K562 (cell line): ENCODE data around the gene FERMT1. TPM values are rescaled to one million over a fixed set of nuclear protein-coding genes. Genes with fewer than 3 reads are reported as not detected.

Source experiments
- ATAC-seq: fragments of 200-7000 bp; cut with Tn5 transposase; 3 replicates; pipeline ENCODE4 v1.9.1; 2020; ENCODE audit warnings: moderate library complexity
- BruUV-seq: library from RNA; stranded (reverse); fragments of 400-500 nt; replicated peaks from 2 replicates; lab custom pipeline; 2021; lab: Mats Ljungman, UMichigan
- CTCF ChIA-PET: fragments of 300-600 bp; formaldehyde crosslinking; extraction: SDS; loops from one replicate; lab custom pipeline; 2021; ENCODE audit warnings: low intra/inter-chr PET ratio; lab: Yijun Ruan, JAX
- POLR2A ChIA-PET: fragments of 300-600, 350-650 bp; sonication (Branson Sonifier 250); formaldehyde crosslinking; extraction: SDS; loops from one replicate; lab custom pipeline; 2021; ENCODE audit warnings: antibody characterized with exemption, inconsistent platforms; lab: Yijun Ruan, JAX
- DNase-seq, 4 experiments: peaks; one replicate each; pipeline versions ENCODE4 v3.0.0 to v3.0.0-alpha.2; 2011 to 2018; ENCODE audit warnings: low spot score in 3 of 4, mixed read lengths in 3 of 4; ENCODE audit errors: extremely low read depth in 1 of 4
- FAIRE-seq: peaks from 2 replicates; lab custom pipeline; 2011; peaks lifted over from hg19 to GRCh38; lab: Jason Lieb, UNC
- H2AFZ ChIP-seq: 2 replicates; pipeline ENCODE4 v1.6.0; 2011; ENCODE audit warnings: low read depth, low read length, control low read depth, inconsistent platforms
- H3K27ac ChIP-seq: fragments of 200-600 bp; 3 replicates; pipeline ENCODE4 v1.8.0; 2011; ENCODE audit warnings: low read depth, mild to moderate bottlenecking, control low read depth, inconsistent platforms, low read length, moderate library complexity, mixed read lengths; ENCODE audit errors: extremely low read depth
- H3K27me3 ChIP-seq, 2 experiments: fragments of 300-600 bp in 1 of 2; 2 replicates in 1 of 2; 3 replicates in 1 of 2; pipeline versions ENCODE4 v1.6.0 to v1.8.0; 2011; ENCODE audit warnings: inconsistent platforms in 2 of 2, low read length in 2 of 2, mild to moderate bottlenecking in 1 of 2, mixed read lengths in 1 of 2, moderate library complexity in 1 of 2; ENCODE audit not compliant: control insufficient read depth in 2 of 2, insufficient read depth in 2 of 2
- H3K36me3 ChIP-seq: fragments of 300-600 bp; 3 replicates; pipeline ENCODE4 v1.8.0; 2011; ENCODE audit warnings: mild to moderate bottlenecking, low read length, inconsistent platforms; ENCODE audit not compliant: control insufficient read depth, insufficient read depth
- H3K4me1 ChIP-seq, 2 experiments: fragments of 200-600 bp in 1 of 2; replicated peaks in 1 of 2; 2 replicates in 1 of 2; 3 replicates in 1 of 2; pipeline versions ENCODE4 v1.5.1 to v1.8.0; 2011; ENCODE audit warnings: inconsistent platforms in 2 of 2, low read length in 2 of 2, mild to moderate bottlenecking in 1 of 2, mixed read lengths in 1 of 2, moderate library complexity in 1 of 2; ENCODE audit not compliant: control insufficient read depth in 2 of 2, insufficient read depth in 2 of 2
- H3K4me2 ChIP-seq: 2 replicates; pipeline ENCODE4 v1.6.1; 2011; ENCODE audit warnings: low read length, control low read depth, inconsistent platforms, mixed read lengths; ENCODE audit not compliant: insufficient read depth
- H3K4me3 ChIP-seq: fragments of 200-600 bp; sonication (generic), shearing (Covaris generic); 2 replicates; pipeline ENCODE4 v1.5.1; 2016; ENCODE audit warnings: control low read depth, inconsistent platforms
- H3K79me2 ChIP-seq: fragments of 200-600 bp; 3 replicates; pipeline ENCODE4 v1.8.0; 2011; ENCODE audit warnings: low read length, inconsistent platforms; ENCODE audit not compliant: control insufficient read depth, insufficient read depth
- H3K9ac ChIP-seq, 2 experiments: 2 replicates each; pipeline versions ENCODE4 v1.6.0 to v1.6.1; 2011; ENCODE audit warnings: low read depth in 2 of 2, low read length in 2 of 2, control low read depth in 1 of 2, inconsistent platforms in 1 of 2, mild to moderate bottlenecking in 1 of 2, mixed read lengths in 1 of 2; ENCODE audit not compliant: insufficient read depth in 1 of 2
- H3K9me1 ChIP-seq: one replicate; pipeline ENCODE4 v1.6.0; 2011; ENCODE audit warnings: inconsistent platforms, mild to moderate bottlenecking, low read length, moderate library complexity; ENCODE audit not compliant: control insufficient read depth, insufficient read depth
- H3K9me3 ChIP-seq: replicated peaks from 2 replicates; pipeline ENCODE4 v1.5.1; 2011; ENCODE audit warnings: low read depth, low read length, inconsistent platforms; ENCODE audit not compliant: control insufficient read depth, insufficient read depth
- H4K20me1 ChIP-seq: replicated peaks from 2 replicates; pipeline ENCODE4 v1.6.1; 2011; ENCODE audit warnings: low read length, inconsistent platforms, mixed read lengths; ENCODE audit not compliant: control insufficient read depth, insufficient read depth
- BCOR ChIP-seq: fragments of 450-650 bp; IDR thresholded peaks from 2 replicates; pipeline ENCODE4 v1.6.1; 2016
- HDAC2 ChIP-seq: fragments of 450-650 bp; IDR thresholded peaks from 2 replicates; pipeline ENCODE4 v1.6.1; 2016; ENCODE audit warnings: mild to moderate bottlenecking
- POU5F1 ChIP-seq: fragments of 150-350 bp; IDR thresholded peaks from 2 replicates; pipeline ENCODE4 v1.6.1; 2014; ENCODE audit warnings: borderline replicate concordance, low read length, low read depth, mild to moderate bottlenecking; ENCODE audit not compliant: partially characterized antibody
- THRAP3 ChIP-seq: fragments of 450-650 bp; IDR thresholded peaks from 2 replicates; pipeline ENCODE4 v1.6.1; 2016; ENCODE audit warnings: mild to moderate bottlenecking, inconsistent platforms, borderline replicate concordance
- ZNF324 ChIP-seq: fragments of 250-450 bp; sonication (Bioruptor Pico); IDR thresholded peaks from 2 replicates; pipeline ENCODE4 v1.4.0; 2020; ENCODE audit warnings: mild to moderate bottlenecking
- WGBS: fragments of 100-300 bp; shearing (Covaris generic); methylation state at CpG from one replicate; pipeline ENCODE4 v1.1.6; 2016; ENCODE audit warnings: low coverage, mixed read lengths; ENCODE audit not compliant: insufficient coverage; ENCODE audit errors: missing lambda C conversion rate; 5-methylcytosine and 5-hydroxymethylcytosine counted together
- in situ Hi-C: fragments of 300-500 bp; cut with MboI; formaldehyde crosslinking; loops from 4 replicates; pipeline ENCODE4 v1.15.0; 2018; ENCODE audit warnings: inconsistent platforms, mixed read lengths
- intact Hi-C: fragments of 100-400 bp; cut with micrococcal nuclease; formaldehyde crosslinking; loops from 2 replicates; pipeline ENCODE4 v1.14.2; 2022
- polyA plus RNA-seq, 8 experiments: library from polyadenylated mRNA; depleted of rRNA in 4 of 8; stranded (reverse) in 5 of 8; unstranded in 3 of 8; fragments of >200 nt; fragmentation: Nextera tagmentation in 2 of 8; fragmentation: Illumina TruSeq in 1 of 8; extraction: Ambion mirVana in 2 of 8; extraction: Trizol in 1 of 8; gene quantifications; 2 replicates each; pipeline versions ENCODE4 v1.2.1 to v1.2.3, GENCODE V29; 2011 to 2014; ENCODE audit warnings: inconsistent platforms in 1 of 8, missing spikeins in 1 of 8
- total RNA-seq, 7 experiments: library from RNA; depleted of rRNA in 6 of 7; stranded (reverse); fragments of >200 nt in 6 of 7; fragmentation: Illumina TruSeq in 2 of 7; extraction: Trizol in 2 of 7; gene quantifications; 2 replicates each; pipeline versions ENCODE4 v1.2.1 to v1.2.3, GENCODE V29; 2011 to 2021; ENCODE audit warnings: low replicate concordance in 1 of 7
- TF ChIP-seq, protein P1 (sequence below): fragments of 250-450 bp; sonication (Bioruptor Pico); IDR thresholded peaks from 2 replicates; pipeline ENCODE4 v1.5.1; 2021; ENCODE audit warnings: mild to moderate bottlenecking

The FERMT1 gene
- total and polyA plus RNA-seq, 9 of the 15 experiments (the other 6 are each of a cell fraction or from before 2014, with no cell fraction given), result 0.07 TPM; not detected in 8

DNA sequence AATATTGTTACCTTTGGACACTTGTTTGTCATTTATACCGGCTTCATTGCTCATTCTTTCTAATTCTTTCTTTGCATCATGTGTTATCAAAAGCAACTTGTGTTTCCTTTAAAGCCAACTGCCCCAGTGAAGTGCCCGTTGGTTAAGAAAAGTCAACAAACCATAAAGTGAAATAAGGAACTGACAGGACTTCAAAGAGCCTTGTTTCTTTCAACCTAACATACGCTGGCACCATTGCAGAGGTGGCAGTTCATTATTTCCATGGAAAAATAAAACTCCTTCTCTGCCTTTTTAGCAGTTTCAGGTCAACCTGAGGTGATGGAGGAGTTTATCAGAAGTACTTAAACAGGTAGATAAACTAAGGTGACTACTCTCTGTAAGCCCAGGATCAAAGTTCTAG lies 28.8 kb downstream of the FERMT1 start:
- Histone ChIP-seq H3K9me1 (no peaks in the 10 kb centered on the region), H3K36me3 (no peaks in the 10 kb centered on the region), H3K27ac (no peak overlapping the region), H3K27me3 (no peaks in the 10 kb centered on the region), H3K79me2 (no peaks in the 10 kb centered on the region), H3K4me1 (no peaks in the 10 kb centered on the region), H3K4me3 (no peak overlapping the region), H3K4me2 (no peak overlapping the region), H4K20me1 (no peaks in the 10 kb centered on the region; the same call in 1 of the 2 replicates), H2AFZ (no peak overlapping the region), H3K9ac (no peak overlapping the region), H3K9me3 (no peaks in the 10 kb centered on the region)
- intact Hi-C loops (no loop called here), in situ Hi-C loops (no loop called here)
- ChIA-PET POLR2A (interaction anchor here (0.7 kb wide), 1 partner anchor 42 kb away, joined by 3 read pairs; no protein-coding TSS in a partner anchor), CTCF (no interaction called here)
- no peak for ATAC-seq
- TF ChIP-seq THRAP3 (no peak), POU5F1 (no peak), BCOR (no peak), ZNF324 (CRISPR knock-in tag) (no peak), HDAC2 (no peak)
- TF ChIP-seq, protein P1, sequence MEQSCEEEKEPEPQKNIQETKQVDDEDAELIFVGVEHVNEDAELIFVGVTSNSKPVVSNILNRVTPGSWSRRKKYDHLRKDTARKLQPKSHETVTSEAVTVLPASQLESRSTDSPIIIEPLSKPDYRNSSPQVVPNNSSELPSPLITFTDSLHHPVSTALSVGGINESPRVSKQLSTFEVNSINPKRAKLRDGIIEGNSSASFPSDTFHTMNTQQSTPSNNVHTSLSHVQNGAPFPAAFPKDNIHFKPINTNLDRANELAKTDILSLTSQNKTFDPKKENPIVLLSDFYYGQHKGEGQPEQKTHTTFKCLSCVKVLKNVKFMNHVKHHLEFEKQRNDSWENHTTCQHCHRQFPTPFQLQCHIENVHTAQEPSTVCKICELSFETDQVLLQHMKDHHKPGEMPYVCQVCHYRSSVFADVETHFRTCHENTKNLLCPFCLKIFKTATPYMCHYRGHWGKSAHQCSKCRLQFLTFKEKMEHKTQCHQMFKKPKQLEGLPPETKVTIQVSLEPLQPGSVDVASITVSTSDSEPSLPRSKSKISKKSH, result no peak
- BruUV-seq, result no TSS peak
- WGBS, result 6% methylated on average over 2 of the region's 3 CpGs
- DNase-seq, result no peak
- FAIRE-seq, result no peak
